ENCODE measurements around the gene P2RY8.
"Not testable (repeated sequence)": the region's sequence is repeated elsewhere in the genome, so short reads cannot be mapped to it uniquely, and the experiment has no call there.

The P2RY8 gene

GRCh38 chrX:1526565-1526964, 10.4 kb downstream of the P2RY8 start:
- Histone ChIP-seq H3K27ac (ENCODE audit: insufficient read depth in 1 of 2, low read depth in 1 of 2, low read length in 2 of 2, poor library complexity in 1 of 2, severe bottlenecking in 2 of 2) (no peak overlapping the region), H3K4me3 (ENCODE audit: control insufficient read depth in 1 of 7, extremely low read depth in 1 of 7, insufficient read depth in 4 of 7, low read depth in 2 of 7, low read length in 6 of 7) (no peak overlapping the region), H3K36me3 (ENCODE audit: control insufficient read depth in 4 of 4, insufficient read depth in 4 of 4, low read length in 3 of 4) (peaks cover 10 to 41% (median 26%) of the 10 kb centered on the region in 4 experiments), H3K27me3 (replicated peaks in 2 of 5; ENCODE audit: control insufficient read depth in 4 of 5, insufficient read depth in 5 of 5, low read length in 4 of 5) (no peaks in the 10 kb centered on the region), H3K4me1 (ENCODE audit: control extremely low read depth in 1 of 4, control insufficient read depth in 4 of 4, insufficient read depth in 4 of 4, low read length in 3 of 4) (peaks cover 5 to 22% (median 17%) of the 10 kb centered on the region in 4 experiments), H3K9me3 (ENCODE audit: control extremely low read depth in 1 of 5, control insufficient read depth in 4 of 5, insufficient read depth in 2 of 5, low read depth in 1 of 5, low read length in 4 of 5) (no peaks in the 10 kb centered on the region)
- no peak for DNase-seq
- ChIA-PET POLR2A (no interaction called here), CTCF (no interaction called here)
- WGBS (ENCODE audit: insufficient coverage), result 97% methylated on average over 4 of the region's 4 CpGs

- no peak overlapping the region for H3K27ac ChIP-seq (ENCODE audit: insufficient read depth in 1 of 2, low read depth in 1 of 2, low read length in 2 of 2, poor library complexity in 1 of 2, severe bottlenecking in 2 of 2)
- H3K27me3 ChIP-seq (replicated peaks in 2 of 5; ENCODE audit: control insufficient read depth in 4 of 5, insufficient read depth in 5 of 5, low read length in 4 of 5), result no peaks in the 10 kb centered on the region
- ChIA-PET CTCF (no interaction called here), POLR2A (no interaction called here)
- DNase-seq, result no peak
- H3K4me3 ChIP-seq (ENCODE audit: control insufficient read depth in 1 of 7, extremely low read depth in 1 of 7, insufficient read depth in 4 of 7, low read depth in 2 of 7, low read length in 6 of 7), result no peak overlapping the region
- no peaks in the 10 kb centered on the region for H3K9me3 ChIP-seq (ENCODE audit: control extremely low read depth in 1 of 5, control insufficient read depth in 4 of 5, insufficient read depth in 2 of 5, low read depth in 1 of 5, low read length in 4 of 5)
- H3K36me3 ChIP-seq (ENCODE audit: control insufficient read depth in 4 of 4, insufficient read depth in 4 of 4, low read length in 3 of 4), result peaks cover 9 to 33% (median 20%) of the 10 kb centered on the region in 4 experiments
- peaks cover 10 to 23% (median 20%) of the 10 kb centered on the region in 4 experiments for H3K4me1 ChIP-seq (ENCODE audit: control extremely low read depth in 1 of 4, control insufficient read depth in 4 of 4, insufficient read depth in 4 of 4, low read length in 3 of 4)
- WGBS (ENCODE audit: insufficient coverage), result 97% methylated on average over 6 of the region's 6 CpGs
Observed at GRCh38 chrX:1525583-1526355, 11.2 kb downstream of the P2RY8 start.

GRCh38 chrX:1524874-1525582, 12.0 kb downstream of the P2RY8 start:
- DNase-seq, result no peak
- Histone ChIP-seq H3K4me3 (ENCODE audit: control insufficient read depth in 1 of 7, extremely low read depth in 1 of 7, insufficient read depth in 4 of 7, low read depth in 2 of 7, low read length in 6 of 7) (no peak overlapping the region), H3K27ac (ENCODE audit: insufficient read depth in 1 of 2, low read depth in 1 of 2, low read length in 2 of 2, poor library complexity in 1 of 2, severe bottlenecking in 2 of 2) (no peak overlapping the region), H3K36me3 (ENCODE audit: control insufficient read depth in 4 of 4, insufficient read depth in 4 of 4, low read length in 3 of 4) (peaks cover 9 to 33% (median 20%) of the 10 kb centered on the region in 4 experiments), H3K27me3 (replicated peaks in 2 of 5; ENCODE audit: control insufficient read depth in 4 of 5, insufficient read depth in 5 of 5, low read length in 4 of 5) (no peaks in the 10 kb centered on the region), H3K4me1 (ENCODE audit: control extremely low read depth in 1 of 4, control insufficient read depth in 4 of 4, insufficient read depth in 4 of 4, low read length in 3 of 4) (peaks cover 15 to 30% (median 27%) of the 10 kb centered on the region in 4 experiments), H3K9me3 (ENCODE audit: control extremely low read depth in 1 of 5, control insufficient read depth in 4 of 5, insufficient read depth in 2 of 5, low read depth in 1 of 5, low read length in 4 of 5) (no peaks in the 10 kb centered on the region)
- POLR2A ChIA-PET, result no interaction called here
- CTCF ChIA-PET, result no interaction called here
- 98% methylated on average over 4 of the region's 4 CpGs for WGBS (ENCODE audit: insufficient coverage)

- Histone ChIP-seq H3K36me3 (ENCODE audit: control insufficient read depth in 4 of 4, insufficient read depth in 4 of 4, low read length in 3 of 4) (peaks cover 3 to 22% (median 9%) of the 10 kb centered on the region in 4 experiments), H3K4me1 (ENCODE audit: control extremely low read depth in 1 of 4, control insufficient read depth in 4 of 4, insufficient read depth in 4 of 4, low read length in 3 of 4) (peaks cover 18 to 43% (median 33%) of the 10 kb centered on the region in 4 experiments), H3K27ac (ENCODE audit: insufficient read depth in 1 of 2, low read depth in 1 of 2, low read length in 2 of 2, poor library complexity in 1 of 2, severe bottlenecking in 2 of 2) (peak overlapping the region in 1 of 2 experiments; percentile 45)
- H3K9me3 ChIP-seq (ENCODE audit: control extremely low read depth in 1 of 5, control insufficient read depth in 4 of 5, insufficient read depth in 2 of 5, low read depth in 1 of 5, low read length in 4 of 5); POLR2A ChIA-PET; DNase-seq; CTCF ChIA-PET; H3K27me3 ChIP-seq (replicated peaks in 2 of 5; ENCODE audit: control insufficient read depth in 4 of 5, insufficient read depth in 5 of 5, low read length in 4 of 5); H3K4me3 ChIP-seq (ENCODE audit: control insufficient read depth in 1 of 7, extremely low read depth in 1 of 7, insufficient read depth in 4 of 7, low read depth in 2 of 7, low read length in 6 of 7): not testable (repeated sequence)
- WGBS (ENCODE audit: insufficient coverage), result no CpG with 5 or more reads among the region's 4 CpGs
Observed at GRCh38 chrX:1522905-1523304, 14.1 kb downstream of the P2RY8 start.

- Histone ChIP-seq H3K27me3 (replicated peaks in 2 of 5; ENCODE audit: control insufficient read depth in 4 of 5, insufficient read depth in 5 of 5, low read length in 4 of 5) (no peaks in the 10 kb centered on the region), H3K27ac (ENCODE audit: insufficient read depth in 1 of 2, low read depth in 1 of 2, low read length in 2 of 2, poor library complexity in 1 of 2, severe bottlenecking in 2 of 2) (peak overlapping the region; percentile 37 to 60), H3K4me3 (ENCODE audit: control insufficient read depth in 1 of 7, extremely low read depth in 1 of 7, insufficient read depth in 4 of 7, low read depth in 2 of 7, low read length in 6 of 7) (peak overlapping the region in 5 of 7 experiments; percentile 2 to 56 (median 13)), H3K36me3 (ENCODE audit: control insufficient read depth in 4 of 4, insufficient read depth in 4 of 4, low read length in 3 of 4) (peaks cover 4 to 26% (median 12%) of the 10 kb centered on the region in 4 experiments), H3K9me3 (ENCODE audit: control extremely low read depth in 1 of 5, control insufficient read depth in 4 of 5, insufficient read depth in 2 of 5, low read depth in 1 of 5, low read length in 4 of 5) (no peaks in the 10 kb centered on the region), H3K4me1 (ENCODE audit: control extremely low read depth in 1 of 4, control insufficient read depth in 4 of 4, insufficient read depth in 4 of 4, low read length in 3 of 4) (peaks cover 18 to 51% (median 38%) of the 10 kb centered on the region in 4 experiments)
- ChIA-PET CTCF (no interaction called here), POLR2A (no interaction called here)
- WGBS (ENCODE audit: insufficient coverage), result 13% methylated on average over 6 of the region's 13 CpGs
- DNase-seq, result peak; percentile 94 to 99 (median 99)
Observed at GRCh38 chrX:1521459-1521956, 15.5 kb downstream of the P2RY8 start.

- Histone ChIP-seq H3K36me3 (ENCODE audit: control insufficient read depth in 4 of 4, insufficient read depth in 4 of 4, low read length in 3 of 4) (peaks cover 3 to 26% (median 12%) of the 10 kb centered on the region in 4 experiments), H3K9me3 (ENCODE audit: control extremely low read depth in 1 of 5, control insufficient read depth in 4 of 5, insufficient read depth in 2 of 5, low read depth in 1 of 5, low read length in 4 of 5) (no peaks in the 10 kb centered on the region), H3K4me3 (ENCODE audit: control insufficient read depth in 1 of 7, extremely low read depth in 1 of 7, insufficient read depth in 4 of 7, low read depth in 2 of 7, low read length in 6 of 7) (no peak overlapping the region), H3K27me3 (replicated peaks in 2 of 5; ENCODE audit: control insufficient read depth in 4 of 5, insufficient read depth in 5 of 5, low read length in 4 of 5) (no peaks in the 10 kb centered on the region), H3K4me1 (ENCODE audit: control extremely low read depth in 1 of 4, control insufficient read depth in 4 of 4, insufficient read depth in 4 of 4, low read length in 3 of 4) (peaks cover 18 to 51% (median 38%) of the 10 kb centered on the region in 4 experiments), H3K27ac (ENCODE audit: insufficient read depth in 1 of 2, low read depth in 1 of 2, low read length in 2 of 2, poor library complexity in 1 of 2, severe bottlenecking in 2 of 2) (peak overlapping the region in 1 of 2 experiments; percentile 47)
- ChIA-PET CTCF (no interaction called here), POLR2A (no interaction called here)
- WGBS (ENCODE audit: insufficient coverage), result 100% methylated on average over 2 of the region's 2 CpGs
- no peak for DNase-seq
Observed at GRCh38 chrX:1520350-1520749, 16.6 kb downstream of the P2RY8 start.

- Histone ChIP-seq H3K9me3 (ENCODE audit: control extremely low read depth in 1 of 5, control insufficient read depth in 4 of 5, insufficient read depth in 2 of 5, low read depth in 1 of 5, low read length in 4 of 5) (no peaks in the 10 kb centered on the region), H3K27ac (ENCODE audit: insufficient read depth in 1 of 2, low read depth in 1 of 2, low read length in 2 of 2, poor library complexity in 1 of 2, severe bottlenecking in 2 of 2) (peak overlapping the region in 1 of 2 experiments; percentile 59), H3K36me3 (ENCODE audit: control insufficient read depth in 4 of 4, insufficient read depth in 4 of 4, low read length in 3 of 4) (peaks cover 0 to 26% (median 7%) of the 10 kb centered on the region in 4 experiments), H3K27me3 (replicated peaks in 2 of 5; ENCODE audit: control insufficient read depth in 4 of 5, insufficient read depth in 5 of 5, low read length in 4 of 5) (no peaks in the 10 kb centered on the region), H3K4me1 (ENCODE audit: control extremely low read depth in 1 of 4, control insufficient read depth in 4 of 4, insufficient read depth in 4 of 4, low read length in 3 of 4) (peaks cover 18 to 51% (median 38%) of the 10 kb centered on the region in 4 experiments), H3K4me3 (ENCODE audit: control insufficient read depth in 1 of 7, extremely low read depth in 1 of 7, insufficient read depth in 4 of 7, low read depth in 2 of 7, low read length in 6 of 7) (no peak overlapping the region)
- POLR2A ChIA-PET, result no interaction called here
- CTCF ChIA-PET, result no interaction called here
- WGBS (ENCODE audit: insufficient coverage), result 100% methylated on average over 2 of the region's 2 CpGs
- no peak for DNase-seq
Observed at GRCh38 chrX:1519022-1519497, 17.9 kb downstream of the P2RY8 start.
